ENCODE measurements around the gene YIPF2. TPM values are rescaled to one million over a fixed set of nuclear protein-coding genes. Genes with fewer than 3 reads are reported as not detected.

Gene YIPF2
- polyA plus RNA-seq, 3 donors, result 12.3 to 25.2 (median 15.5) TPM

DNA sequence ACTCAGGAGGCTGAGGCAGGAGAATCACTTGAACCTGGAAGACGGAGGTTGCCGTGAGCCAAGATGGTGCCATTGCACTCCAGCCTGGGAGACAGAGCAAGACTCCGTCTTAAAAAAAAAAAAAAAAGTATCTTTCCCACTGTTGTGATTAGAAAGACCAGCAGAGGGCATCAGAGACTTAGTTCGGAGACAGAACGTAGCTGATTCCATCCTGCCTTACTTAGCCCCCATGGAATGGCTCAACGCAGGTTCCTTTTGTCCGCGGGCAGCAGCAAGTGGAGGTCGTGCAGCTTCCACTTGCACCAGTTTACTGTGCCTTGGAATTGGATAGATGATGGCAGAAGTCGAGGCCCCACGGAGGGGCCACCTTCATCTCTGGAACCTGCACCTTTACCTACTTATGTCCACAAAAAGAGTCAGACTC, 8.2 kb upstream of the YIPF2 start:
- Mint-ChIP-seq H3K9me3 (no peaks in the 10 kb centered on the region), H3K4me3 (no peak overlapping the region), H3K27ac (peak overlapping the region in 2 of 7 donors; percentile 25 to 61), H3K27me3 (ENCODE audit: low read depth in 3 of 3) (peaks cover 0 to 1% (median 0%) of the 10 kb centered on the region in 3 donors), H3K36me3 (peaks cover 8 to 17% of the 10 kb centered on the region in 2 donors), H3K4me1 (peaks cover 7% of the 10 kb centered on the region)
- Histone ChIP-seq H3K4me1 (ENCODE audit: control insufficient read depth in 1 of 2, insufficient read depth in 2 of 2, low read length in 2 of 2) (peaks cover 0 to 3% of the 10 kb centered on the region in 2 donors), H3K79me2 (ENCODE audit: insufficient read depth, low read length) (peaks cover 4% of the 10 kb centered on the region), H3K27ac (ENCODE audit: low read depth in 1 of 2, low read length in 2 of 2) (no peak overlapping the region), H3K9ac (ENCODE audit: insufficient read depth, low read length, poor library complexity, severe bottlenecking) (no peak overlapping the region), H3K4me2 (replicated peaks; ENCODE audit: extremely low read depth, low read length, poor library complexity, severe bottlenecking) (peak overlapping the region; percentile 12), H2AFZ (ENCODE audit: insufficient read depth, low read depth, low read length, poor library complexity, severe bottlenecking) (peak overlapping the region; percentile 57), H3K4me3 (replicated peaks in 1 of 3; ENCODE audit: low read depth in 2 of 3, low read length in 3 of 3) (no peak overlapping the region), H4K20me1 (ENCODE audit: insufficient read depth, low read length) (peaks cover 4% of the 10 kb centered on the region), H3K36me3 (replicated peaks in 1 of 2; ENCODE audit: control insufficient read depth in 1 of 2, insufficient read depth in 2 of 2, low read length in 2 of 2) (peaks cover 0 to 8% of the 10 kb centered on the region in 2 donors), H3K9me3 (replicated peaks in 1 of 2; ENCODE audit: control insufficient read depth in 1 of 2, insufficient read depth in 1 of 2, low read length in 2 of 2) (no peaks in the 10 kb centered on the region), H3K27me3 (ENCODE audit: control insufficient read depth in 2 of 2, insufficient read depth in 2 of 2, low read length in 2 of 2) (no peaks in the 10 kb centered on the region)
- 0% methylated on average over 3 of the region's 11 CpGs for WGBS (ENCODE audit: insufficient coverage)
- intact Hi-C loops (cut with micrococcal nuclease), result loop anchor here in 1 of 2 donors (10.0 kb wide), 1 partner anchor 198 kb away; no protein-coding TSS in a partner anchor
- TF ChIP-seq, protein P1, sequence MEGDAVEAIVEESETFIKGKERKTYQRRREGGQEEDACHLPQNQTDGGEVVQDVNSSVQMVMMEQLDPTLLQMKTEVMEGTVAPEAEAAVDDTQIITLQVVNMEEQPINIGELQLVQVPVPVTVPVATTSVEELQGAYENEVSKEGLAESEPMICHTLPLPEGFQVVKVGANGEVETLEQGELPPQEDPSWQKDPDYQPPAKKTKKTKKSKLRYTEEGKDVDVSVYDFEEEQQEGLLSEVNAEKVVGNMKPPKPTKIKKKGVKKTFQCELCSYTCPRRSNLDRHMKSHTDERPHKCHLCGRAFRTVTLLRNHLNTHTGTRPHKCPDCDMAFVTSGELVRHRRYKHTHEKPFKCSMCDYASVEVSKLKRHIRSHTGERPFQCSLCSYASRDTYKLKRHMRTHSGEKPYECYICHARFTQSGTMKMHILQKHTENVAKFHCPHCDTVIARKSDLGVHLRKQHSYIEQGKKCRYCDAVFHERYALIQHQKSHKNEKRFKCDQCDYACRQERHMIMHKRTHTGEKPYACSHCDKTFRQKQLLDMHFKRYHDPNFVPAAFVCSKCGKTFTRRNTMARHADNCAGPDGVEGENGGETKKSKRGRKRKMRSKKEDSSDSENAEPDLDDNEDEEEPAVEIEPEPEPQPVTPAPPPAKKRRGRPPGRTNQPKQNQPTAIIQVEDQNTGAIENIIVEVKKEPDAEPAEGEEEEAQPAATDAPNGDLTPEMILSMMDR (IDR thresholded peaks at IDR 0.05), result peak; percentile 70
- DNase-seq, result peak; percentile 39 to 58 (median 55)

DNA sequence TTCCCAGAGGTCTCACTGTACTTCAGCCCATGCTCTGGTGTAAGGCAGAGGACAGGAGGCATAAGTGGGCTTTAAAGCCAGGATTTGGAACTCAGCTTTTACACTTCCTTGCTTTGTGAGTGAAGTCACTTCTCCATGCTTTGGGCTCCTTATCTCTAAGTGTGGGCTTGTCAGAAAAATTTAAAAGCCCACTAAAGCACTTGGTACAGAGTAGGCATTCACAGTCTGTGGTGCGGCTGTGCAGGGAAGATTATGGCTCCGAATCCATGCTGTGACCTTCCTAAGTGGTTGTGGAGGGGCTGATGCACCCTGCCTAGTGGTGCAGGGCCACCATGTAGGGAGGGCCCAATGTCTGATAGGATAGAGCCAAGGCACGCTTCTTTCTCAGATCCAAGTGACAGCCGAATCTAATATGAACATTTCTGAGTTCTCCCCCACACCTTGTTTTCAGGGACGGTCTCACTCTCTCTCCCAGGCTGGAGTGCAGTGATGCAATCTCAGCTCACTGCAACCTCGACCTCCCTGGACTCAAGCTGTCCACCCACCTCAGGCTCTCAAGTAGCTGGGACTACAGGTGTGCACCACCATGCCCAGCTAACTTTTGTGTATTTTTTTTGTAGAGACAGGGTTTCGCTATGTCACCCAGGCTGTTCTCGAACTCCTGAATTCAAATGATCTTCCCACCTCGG, 7.1 kb upstream of the YIPF2 start:
- Histone ChIP-seq H3K27me3 (ENCODE audit: control insufficient read depth in 2 of 2, insufficient read depth in 2 of 2, low read length in 2 of 2) (no peaks in the 10 kb centered on the region), H3K27ac (ENCODE audit: low read depth in 1 of 2, low read length in 2 of 2) (no peak overlapping the region), H3K9me3 (replicated peaks in 1 of 2; ENCODE audit: control insufficient read depth in 1 of 2, insufficient read depth in 1 of 2, low read length in 2 of 2) (no peaks in the 10 kb centered on the region), H3K79me2 (ENCODE audit: insufficient read depth, low read length) (peaks cover 9% of the 10 kb centered on the region), H3K4me2 (replicated peaks; ENCODE audit: extremely low read depth, low read length, poor library complexity, severe bottlenecking) (no peak overlapping the region), H3K36me3 (replicated peaks in 1 of 2; ENCODE audit: control insufficient read depth in 1 of 2, insufficient read depth in 2 of 2, low read length in 2 of 2) (peaks cover 0 to 8% of the 10 kb centered on the region in 2 donors), H3K4me3 (replicated peaks in 1 of 3; ENCODE audit: low read depth in 2 of 3, low read length in 3 of 3) (no peak overlapping the region), H4K20me1 (ENCODE audit: insufficient read depth, low read length) (peaks cover 9% of the 10 kb centered on the region), H3K9ac (ENCODE audit: insufficient read depth, low read length, poor library complexity, severe bottlenecking) (no peak overlapping the region), H2AFZ (ENCODE audit: insufficient read depth, low read depth, low read length, poor library complexity, severe bottlenecking) (no peak overlapping the region), H3K4me1 (ENCODE audit: control insufficient read depth in 1 of 2, insufficient read depth in 2 of 2, low read length in 2 of 2) (peaks cover 0 to 3% of the 10 kb centered on the region in 2 donors)
- TF ChIP-seq, protein P1 (IDR thresholded peaks at IDR 0.05), result no peak
- DNase-seq, result no peak
- Mint-ChIP-seq H3K27me3 (ENCODE audit: low read depth in 3 of 3) (peaks cover 0 to 1% (median 0%) of the 10 kb centered on the region in 3 donors), H3K27ac (peak overlapping the region in 2 of 7 donors; percentile 36 to 77), H3K4me1 (peaks cover 7% of the 10 kb centered on the region), H3K9me3 (peaks cover 0 to 4% (median 0%) of the 10 kb centered on the region in 7 donors), H3K36me3 (peaks cover 11 to 24% of the 10 kb centered on the region in 2 donors), H3K4me3 (no peak overlapping the region)
- WGBS (ENCODE audit: insufficient coverage), result 80% methylated on average over 5 of the region's 9 CpGs
- intact Hi-C loops (cut with micrococcal nuclease), result loop anchor here in 1 of 2 donors (10.0 kb wide), 1 partner anchor 199 kb away; no protein-coding TSS in a partner anchor
